ENCODE measurements around the gene POLRMT. TPM values are rescaled to one million over a fixed set of nuclear protein-coding genes. Genes with fewer than 3 reads are reported as not detected.

The POLRMT gene
- total RNA-seq, 1 experiment from 2014 or later: 51.4 TPM

DNA sequence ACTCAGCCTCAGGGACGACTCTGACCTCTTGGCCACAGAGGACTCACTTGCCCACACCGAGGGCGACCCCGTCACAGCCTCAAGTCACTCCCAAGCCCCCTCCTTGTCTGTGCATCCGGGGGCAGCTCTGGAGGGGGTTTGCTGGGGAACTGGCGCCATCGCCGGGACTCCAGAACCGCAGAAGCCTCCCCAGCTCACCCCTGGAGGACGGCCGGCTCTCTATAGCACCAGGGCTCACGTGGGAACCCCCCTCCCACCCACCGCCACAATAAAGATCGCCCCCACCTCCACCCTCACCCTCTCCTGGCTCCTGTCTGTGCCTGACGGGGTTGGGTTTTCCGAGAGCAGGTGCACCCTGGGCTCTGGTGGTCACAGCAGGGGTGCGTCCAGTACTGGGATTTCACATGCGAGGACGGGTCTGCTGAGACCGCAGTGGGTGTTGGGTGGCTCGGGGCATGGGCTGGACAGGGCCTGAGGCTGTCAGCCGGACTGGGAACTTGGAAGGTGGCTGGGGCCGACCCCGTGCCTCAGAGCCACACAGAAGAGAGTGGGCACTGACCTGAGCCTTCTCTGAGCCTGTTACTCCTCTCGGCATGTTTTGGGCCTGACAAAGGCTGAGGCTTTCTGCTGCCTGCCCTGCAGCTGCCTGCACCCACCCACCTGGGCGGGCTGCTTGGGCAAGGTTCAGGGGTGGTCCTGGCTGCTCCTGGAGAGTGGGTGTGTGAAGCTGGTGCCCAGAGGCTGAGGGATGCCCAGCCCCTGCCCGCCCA lies 50.0 kb downstream of the POLRMT start:
- Mint-ChIP-seq H3K36me3 (ENCODE audit: insufficient read depth, unreplicated experiment) (peaks cover 18% of the 10 kb centered on the region), H3K27me3 (ENCODE audit: unreplicated experiment) (no peaks in the 10 kb centered on the region), H3K9me3 (ENCODE audit: low read depth, unreplicated experiment) (no peaks in the 10 kb centered on the region), H3K4me3 (ENCODE audit: low read depth, unreplicated experiment) (peak overlapping the region; percentile 13), H3K4me1 (ENCODE audit: low read depth, unreplicated experiment) (no peaks in the 10 kb centered on the region), H3K27ac (ENCODE audit: unreplicated experiment) (peak overlapping the region; percentile 62)
- CTCF ChIA-PET: interaction anchor here (0.6 kb wide), 1 partner anchor 235 kb away, joined by 7 read pairs; no protein-coding TSS in a partner anchor
- DNase-seq: no peak
- BruUV-seq (replicated peaks): TSS peak; percentile 99
- TF ChIP-seq CTCF (IDR thresholded peaks at IDR 0.05; ENCODE audit: unreplicated experiment): no peak
- intact Hi-C loops (cut with micrococcal nuclease; ENCODE audit: unreplicated experiment): no loop called here

DNA sequence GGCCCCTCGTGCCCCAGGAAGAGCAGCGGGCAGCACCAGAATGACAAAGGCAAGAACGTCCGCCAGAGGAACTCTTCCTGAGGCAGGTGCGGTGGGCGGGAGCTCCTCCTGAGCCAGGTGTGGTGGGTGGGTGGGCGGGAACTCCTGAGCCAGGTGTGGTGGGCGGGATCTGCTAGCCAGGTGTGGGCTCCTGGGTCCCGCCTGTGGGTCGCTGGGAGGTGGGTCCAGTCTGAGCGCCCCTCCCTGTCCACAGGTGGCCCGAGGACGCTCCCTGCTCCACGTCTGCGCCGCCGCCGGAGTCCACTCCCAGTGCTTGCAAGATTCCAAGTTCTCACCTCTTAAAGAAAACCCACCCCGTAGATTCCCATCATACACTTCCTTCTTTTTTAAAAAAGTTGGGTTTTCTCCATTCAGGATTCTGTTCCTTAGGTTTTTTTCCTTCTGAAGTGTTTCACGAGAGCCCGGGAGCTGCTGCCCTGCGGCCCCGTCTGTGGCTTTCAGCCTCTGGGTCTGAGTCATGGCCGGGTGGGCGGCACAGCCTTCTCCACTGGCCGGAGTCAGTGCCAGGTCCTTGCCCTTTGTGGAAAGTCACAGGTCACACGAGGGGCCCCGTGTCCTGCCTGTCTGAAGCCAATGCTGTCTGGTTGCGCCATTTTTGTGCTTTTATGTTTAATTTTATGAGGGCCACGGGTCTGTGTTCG lies 50.7 kb downstream of the POLRMT start:
- Mint-ChIP-seq H3K27ac (ENCODE audit: unreplicated experiment) (no peak overlapping the region), H3K9me3 (ENCODE audit: low read depth, unreplicated experiment) (no peaks in the 10 kb centered on the region), H3K4me3 (ENCODE audit: low read depth, unreplicated experiment) (no peak overlapping the region), H3K4me1 (ENCODE audit: low read depth, unreplicated experiment) (no peaks in the 10 kb centered on the region), H3K36me3 (ENCODE audit: insufficient read depth, unreplicated experiment) (peaks cover 18% of the 10 kb centered on the region), H3K27me3 (ENCODE audit: unreplicated experiment) (no peaks in the 10 kb centered on the region)
- intact Hi-C loops (cut with micrococcal nuclease; ENCODE audit: unreplicated experiment): no loop called here
- no TSS peak for BruUV-seq (replicated peaks)
- no peak for TF ChIP-seq CTCF (IDR thresholded peaks at IDR 0.05; ENCODE audit: unreplicated experiment)
- CTCF ChIA-PET: no interaction called here
- DNase-seq: no peak

GRCh38 chr19:581399-582111 lies 51.8 kb downstream of the POLRMT start:
- no peak for TF ChIP-seq CTCF (IDR thresholded peaks at IDR 0.05; ENCODE audit: unreplicated experiment)
- no TSS peak for BruUV-seq (replicated peaks)
- Mint-ChIP-seq H3K27me3 (ENCODE audit: unreplicated experiment) (no peaks in the 10 kb centered on the region), H3K9me3 (ENCODE audit: low read depth, unreplicated experiment) (no peaks in the 10 kb centered on the region), H3K4me3 (ENCODE audit: low read depth, unreplicated experiment) (no peak overlapping the region), H3K27ac (ENCODE audit: unreplicated experiment) (no peak overlapping the region), H3K4me1 (ENCODE audit: low read depth, unreplicated experiment) (no peaks in the 10 kb centered on the region), H3K36me3 (ENCODE audit: insufficient read depth, unreplicated experiment) (peaks cover 21% of the 10 kb centered on the region)
- CTCF ChIA-PET: interaction anchor here (0.6 kb wide), 1 partner anchor 287 kb away, joined by 4 read pairs; no protein-coding TSS in a partner anchor
- intact Hi-C loops (cut with micrococcal nuclease; ENCODE audit: unreplicated experiment): no loop called here
- DNase-seq: no peak

- intact Hi-C loops (cut with micrococcal nuclease; ENCODE audit: unreplicated experiment): no loop called here
- CTCF ChIA-PET: no interaction called here
- DNase-seq: no peak
- H3K4me1 Mint-ChIP-seq (ENCODE audit: low read depth, unreplicated experiment): peaks cover under 1% of the 10 kb centered on the region
- TF ChIP-seq CTCF (IDR thresholded peaks at IDR 0.05; ENCODE audit: unreplicated experiment): no peak
- H3K27me3 Mint-ChIP-seq (ENCODE audit: unreplicated experiment): no peaks in the 10 kb centered on the region
- BruUV-seq (replicated peaks): no TSS peak
- no peak overlapping the region for H3K4me3 Mint-ChIP-seq (ENCODE audit: low read depth, unreplicated experiment)
- H3K27ac Mint-ChIP-seq (ENCODE audit: unreplicated experiment): no peak overlapping the region
- peaks cover 19% of the 10 kb centered on the region for H3K36me3 Mint-ChIP-seq (ENCODE audit: insufficient read depth, unreplicated experiment)
- no peaks in the 10 kb centered on the region for H3K9me3 Mint-ChIP-seq (ENCODE audit: low read depth, unreplicated experiment)
These were observed 53.0 kb downstream of the POLRMT start for GRCh38 chr19:580274-580835.

Data from Calu3 (cell line).